DMS153 treated with DMSO at 0.1 percent for 48 hours (cell line): ENCODE measurements around the gene SBK3.
"Not testable (repeated sequence)": the region's sequence is repeated elsewhere in the genome, so short reads cannot be mapped to it uniquely, and the experiment has no call there.

Source experiments
- DNase-seq: peaks from one replicate; lab custom pipeline; 2025; ENCODE audit not compliant: unreplicated experiment; lab: John Stamatoyannopoulos, UW

Gene SBK3, protein sequence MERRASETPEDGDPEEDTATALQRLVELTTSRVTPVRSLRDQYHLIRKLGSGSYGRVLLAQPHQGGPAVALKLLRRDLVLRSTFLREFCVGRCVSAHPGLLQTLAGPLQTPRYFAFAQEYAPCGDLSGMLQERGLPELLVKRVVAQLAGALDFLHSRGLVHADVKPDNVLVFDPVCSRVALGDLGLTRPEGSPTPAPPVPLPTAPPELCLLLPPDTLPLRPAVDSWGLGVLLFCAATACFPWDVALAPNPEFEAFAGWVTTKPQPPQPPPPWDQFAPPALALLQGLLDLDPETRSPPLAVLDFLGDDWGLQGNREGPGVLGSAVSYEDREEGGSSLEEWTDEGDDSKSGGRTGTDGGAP

GRCh38 chr19:55545443-55545842, at the start of gene SBK3:
SBK3 (minus strand) TSS chr19:55545543; CDS start chr19:55545543, 0 bp downstream.
- DNase-seq: no peak

DNA sequence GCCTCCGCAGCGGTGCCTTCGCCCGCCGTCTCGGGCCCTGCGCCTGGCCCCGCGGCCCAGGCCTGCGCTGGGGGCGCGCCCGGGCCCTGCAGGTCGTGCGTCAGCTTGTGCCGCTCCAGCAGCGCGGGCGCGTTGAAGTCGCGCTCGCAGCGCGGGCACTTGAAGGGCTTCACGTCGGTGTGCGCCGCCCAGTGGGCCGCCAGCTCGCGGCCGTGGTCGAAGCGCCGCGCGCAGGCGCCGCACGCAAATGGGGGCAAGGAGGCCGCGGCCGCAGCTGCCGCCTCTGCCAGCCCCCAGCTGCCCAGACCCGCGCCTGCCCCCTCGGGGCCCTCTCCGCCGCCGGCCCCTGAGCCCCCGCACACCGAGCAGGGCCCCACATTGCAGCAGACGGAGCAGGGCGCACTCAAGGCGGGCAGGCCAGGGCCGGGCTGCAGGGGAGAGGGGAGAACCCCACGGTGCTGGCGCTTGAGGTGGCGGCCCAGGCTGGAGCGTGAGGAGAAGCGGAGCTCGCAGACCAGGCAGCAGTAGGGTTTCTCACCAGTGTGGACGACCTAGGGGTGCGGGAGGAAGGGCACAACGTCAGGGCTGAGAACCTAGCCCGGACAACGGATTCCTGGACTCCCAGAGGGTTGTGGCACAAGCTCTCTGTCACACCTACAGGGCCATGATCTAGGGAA, 47.9 kb upstream of the SBK3 start:
- DNase-seq: no peak

- DNase-seq: no peak
Measured at GRCh38 chr19:55592391-55593090, 47.2 kb upstream of the SBK3 start.

DNA sequence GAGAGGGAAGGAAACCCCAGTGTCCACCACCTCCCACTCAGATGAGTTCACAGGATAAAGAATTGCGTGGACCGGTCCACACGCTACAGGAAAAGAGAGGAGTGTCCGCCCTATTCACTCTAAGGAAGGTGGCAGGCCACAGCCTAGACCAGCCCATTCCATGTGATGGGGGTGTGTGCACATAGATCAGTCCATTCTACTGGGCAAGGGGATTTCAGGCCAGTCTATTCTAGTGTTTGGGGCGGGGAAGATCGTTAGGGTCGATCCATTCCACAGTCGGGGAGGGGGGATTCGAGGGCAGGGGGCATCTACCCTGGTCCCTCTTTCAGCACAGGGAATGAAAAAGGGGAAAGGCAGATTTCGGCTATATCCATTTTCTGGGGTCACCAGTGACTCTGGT, 46.2 kb upstream of the SBK3 start:
- no peak for DNase-seq

GRCh38 chr19:55590617-55591016, 45.3 kb upstream of the SBK3 start:
- DNase-seq: no peak

GRCh38 chr19:55590109-55590508, 44.8 kb upstream of the SBK3 start:
- DNase-seq: no peak

DNA sequence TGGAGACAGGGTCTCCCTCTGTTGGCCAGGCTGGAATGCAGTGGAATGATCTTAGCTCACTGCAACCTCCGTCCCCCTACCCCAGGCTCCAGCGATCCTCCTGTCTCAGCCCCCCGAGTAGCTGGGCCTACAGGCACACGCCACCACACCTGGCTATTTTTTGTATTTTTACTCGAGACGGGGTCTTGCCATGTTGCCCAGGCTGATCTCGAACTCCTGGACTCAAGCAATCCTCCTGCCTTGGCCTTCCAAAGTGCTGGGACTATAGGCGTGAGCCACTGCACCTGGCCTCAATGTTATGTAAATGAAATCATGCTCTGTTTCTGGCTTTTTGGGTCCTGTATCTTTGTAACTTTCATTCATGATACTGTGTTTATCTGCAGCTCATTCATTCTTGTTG, 43.4 kb upstream of the SBK3 start:
- no peak for DNase-seq

GRCh38 chr19:55586976-55587668, 41.8 kb upstream of the SBK3 start:
- DNase-seq: peak; percentile 96

- DNase-seq: peak; percentile 71
Measured at GRCh38 chr19:55585658-55586339, 40.5 kb upstream of the SBK3 start.

- DNase-seq: no peak
Measured at GRCh38 chr19:55584871-55585270, 39.5 kb upstream of the SBK3 start.

- not testable (repeated sequence) for DNase-seq
Measured at GRCh38 chr19:55583897-55584296, 38.6 kb upstream of the SBK3 start.

GRCh38 chr19:55582284-55582683, 36.9 kb upstream of the SBK3 start:
- DNase-seq: not testable (repeated sequence)

DNA sequence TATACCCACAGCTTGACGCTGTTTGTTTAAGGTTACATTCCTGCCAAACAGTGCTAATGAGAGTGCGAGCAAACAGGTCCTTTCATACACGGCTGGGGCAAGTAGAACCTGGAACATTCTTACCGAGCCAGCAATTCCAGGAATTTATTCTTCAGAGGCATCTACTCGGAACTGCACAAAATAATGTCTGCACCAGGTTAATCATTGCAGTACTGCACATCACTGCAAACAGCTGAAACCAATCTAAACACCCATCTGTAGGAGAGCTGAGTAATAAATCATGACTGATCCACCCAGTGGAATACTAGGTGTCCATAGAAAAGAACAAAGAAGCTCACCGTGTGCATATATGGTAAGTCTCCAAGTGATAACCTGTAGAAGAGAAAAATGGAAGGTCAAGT, 36.5 kb upstream of the SBK3 start:
- DNase-seq: no peak

GRCh38 chr19:55581145-55581822, 35.9 kb upstream of the SBK3 start:
- DNase-seq: no peak

GRCh38 chr19:55580628-55581144, 35.3 kb upstream of the SBK3 start, which contains the start of gene ZNF579:
ZNF579 (minus strand) TSS chr19:55580848; CDS start chr19:55579639, 1,209 bp downstream.
- peak; percentile 70 for DNase-seq

GRCh38 chr19:55579766-55580621, 34.7 kb upstream of the SBK3 start:
- DNase-seq: no peak

GRCh38 chr19:55578761-55579747, 33.7 kb upstream of the SBK3 start:
- no peak for DNase-seq
